GM18517 (cell line): Measurements from ENCODE around the gene DHX15.
A peak's percentile ranks its signal among the peaks of the same experiment; 100 is the strongest.

Source experiments
- ATAC-seq: cut with Tn5 transposase; IDR thresholded peaks from one replicate; pipeline ENCODE4 v1.9.1; 2021; ENCODE audit warnings: mild to moderate bottlenecking, moderate library complexity; ENCODE audit not compliant: unreplicated experiment

DHX15 gene

DNA sequence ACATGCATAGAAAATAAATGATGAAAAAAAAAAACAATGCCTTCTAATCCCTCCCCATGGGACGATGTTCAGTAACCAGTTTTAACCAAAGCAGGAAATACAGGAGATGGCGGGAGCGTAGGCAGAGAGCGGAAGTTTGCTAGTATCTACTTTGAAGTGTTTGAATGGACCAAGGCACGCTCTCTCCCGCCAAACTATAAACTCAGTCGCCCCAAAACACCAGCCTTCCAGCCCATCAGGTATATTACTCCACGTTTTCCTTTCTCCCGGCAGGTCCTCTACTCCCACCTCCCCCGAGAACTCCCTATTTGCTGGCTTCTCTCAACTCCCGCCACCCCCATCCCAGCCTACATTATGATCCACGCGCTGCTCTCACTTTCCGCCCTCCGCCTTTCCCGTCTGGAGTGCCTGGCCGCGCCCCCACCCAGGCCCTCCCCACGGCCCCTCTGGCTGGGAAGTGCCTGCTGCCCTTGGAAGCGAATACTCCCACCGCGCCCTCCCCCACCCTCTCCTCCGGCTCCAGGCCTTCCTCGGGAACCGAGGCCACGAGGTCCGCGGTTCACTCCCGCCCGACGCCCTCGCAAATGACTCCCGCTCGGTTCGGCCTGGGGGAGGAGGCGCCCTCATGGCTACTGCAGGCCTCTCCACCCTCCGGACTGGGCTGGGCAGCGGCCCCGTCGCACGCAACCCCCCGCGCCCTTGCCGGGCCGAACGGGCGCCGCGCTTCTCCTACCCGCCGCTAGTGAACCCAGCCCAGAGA lies 723 bp downstream of the DHX15 start:
- ATAC-seq = no peak

- no peak for ATAC-seq
Observed at GRCh38 chr4:24582235-24582832, 2.0 kb downstream of the DHX15 start.

DNA sequence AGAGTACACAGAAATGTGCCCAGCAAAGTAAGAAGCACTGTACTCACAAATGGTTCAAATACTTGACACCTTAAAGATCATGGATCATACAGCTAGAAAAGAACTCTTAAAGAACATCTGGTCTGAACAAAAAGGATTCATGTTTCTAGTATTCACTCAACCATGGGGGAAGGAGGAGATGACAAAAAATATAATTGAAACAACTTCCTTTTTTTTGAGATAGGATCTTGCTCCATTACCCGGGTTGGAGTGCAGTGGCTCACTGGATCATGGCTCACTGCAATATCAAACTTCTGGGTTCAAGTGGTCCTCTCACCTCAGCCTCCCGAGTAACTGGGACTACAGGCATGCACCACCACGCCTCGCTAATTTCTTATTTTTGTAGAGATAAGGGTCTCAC lies 6.0 kb downstream of the DHX15 start:
- ATAC-seq = no peak

DNA sequence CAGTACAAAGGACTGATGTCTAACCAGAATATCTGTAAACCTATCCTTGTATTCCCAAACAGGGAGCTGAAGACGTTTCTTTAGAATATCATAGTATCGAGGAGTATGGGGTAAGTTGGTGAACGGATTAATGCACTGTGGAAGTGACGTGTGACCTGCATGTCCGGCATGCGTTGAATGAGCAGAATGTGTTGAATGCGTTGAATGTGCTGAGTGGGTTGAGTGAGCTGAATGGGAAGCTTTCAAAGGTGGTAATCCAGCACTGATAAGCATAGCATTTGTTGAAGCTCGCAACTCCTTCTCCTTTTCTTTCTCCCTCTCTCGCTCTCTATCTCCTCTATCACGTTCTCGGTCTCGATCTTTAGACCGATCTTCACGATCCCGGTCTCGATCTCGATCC lies 8.1 kb downstream of the DHX15 start:
- no peak for ATAC-seq

GRCh38 chr4:24574236-24574635 lies 10.1 kb downstream of the DHX15 start:
- ATAC-seq = no peak

GRCh38 chr4:24573582-24573981 lies 10.8 kb downstream of the DHX15 start:
- ATAC-seq = no peak

- peak; percentile 15 for ATAC-seq
Observed at GRCh38 chr4:24570574-24571236, 13.6 kb downstream of the DHX15 start.

- ATAC-seq = peak; percentile 69
Observed at GRCh38 chr4:24570172-24570571, 14.2 kb downstream of the DHX15 start.

GRCh38 chr4:24569662-24570061 lies 14.7 kb downstream of the DHX15 start:
- ATAC-seq = no peak

- no peak for ATAC-seq
Observed at GRCh38 chr4:24568425-24568824, 15.9 kb downstream of the DHX15 start.

GRCh38 chr4:24565054-24565453 lies 19.3 kb downstream of the DHX15 start:
- no peak for ATAC-seq

- no peak for ATAC-seq
Observed at GRCh38 chr4:24564488-24564887, 19.9 kb downstream of the DHX15 start.

- ATAC-seq = no peak
Observed at GRCh38 chr4:24561438-24562139, 22.8 kb downstream of the DHX15 start.

DNA sequence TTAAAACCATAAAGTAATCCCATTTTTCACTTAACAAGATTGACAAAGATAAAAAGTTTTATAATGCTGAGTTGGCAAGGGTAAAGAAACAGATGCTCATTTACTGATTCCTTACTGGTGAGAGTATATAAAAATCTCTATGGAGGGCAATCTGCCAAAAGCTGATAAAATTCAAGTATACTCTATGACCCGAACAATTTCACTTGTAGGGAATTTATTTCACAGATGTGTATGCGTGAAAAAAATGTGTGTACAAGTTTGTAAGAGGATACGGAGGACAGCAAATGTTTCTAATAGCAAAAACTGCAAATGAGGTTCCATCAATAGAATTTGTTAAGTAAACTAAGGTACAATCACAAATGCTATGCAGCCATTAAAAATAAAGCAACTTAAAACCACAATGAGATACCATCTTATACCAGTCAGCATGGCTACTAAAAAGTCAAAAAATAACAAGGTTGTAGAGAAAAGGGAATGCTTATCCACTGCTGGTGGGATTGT lies 23.4 kb downstream of the DHX15 start:
- no peak for ATAC-seq

- no peak for ATAC-seq
Observed at GRCh38 chr4:24559889-24560288, 24.5 kb downstream of the DHX15 start.

- no peak for ATAC-seq
Observed at GRCh38 chr4:24559032-24559821, 25.1 kb downstream of the DHX15 start.

GRCh38 chr4:24557026-24558025 lies 27.0 kb downstream of the DHX15 start:
- ATAC-seq = no peak

- no peak for ATAC-seq
Observed at GRCh38 chr4:24551492-24552289, 32.7 kb downstream of the DHX15 start.
